GM12874 (cell line): ENCODE measurements around the gene TCF25.

ENCODE experiments used
- TF ChIP-seq, protein P1 (sequence below): IDR thresholded peaks from 2 replicates; pipeline ENCODE4 v1.5.1; 2011; ENCODE audit warnings: low read depth, mild to moderate bottlenecking, control low read depth, low read length, moderate library complexity; ENCODE audit not compliant: insufficient read depth

The TCF25 gene

GRCh38 chr16:89873109-89873971 is at the start of gene TCF25:
TCF25 (plus strand) TSS chr16:89873592; CDS start chr16:89873668, 76 bp downstream.
- TF ChIP-seq, protein P1, sequence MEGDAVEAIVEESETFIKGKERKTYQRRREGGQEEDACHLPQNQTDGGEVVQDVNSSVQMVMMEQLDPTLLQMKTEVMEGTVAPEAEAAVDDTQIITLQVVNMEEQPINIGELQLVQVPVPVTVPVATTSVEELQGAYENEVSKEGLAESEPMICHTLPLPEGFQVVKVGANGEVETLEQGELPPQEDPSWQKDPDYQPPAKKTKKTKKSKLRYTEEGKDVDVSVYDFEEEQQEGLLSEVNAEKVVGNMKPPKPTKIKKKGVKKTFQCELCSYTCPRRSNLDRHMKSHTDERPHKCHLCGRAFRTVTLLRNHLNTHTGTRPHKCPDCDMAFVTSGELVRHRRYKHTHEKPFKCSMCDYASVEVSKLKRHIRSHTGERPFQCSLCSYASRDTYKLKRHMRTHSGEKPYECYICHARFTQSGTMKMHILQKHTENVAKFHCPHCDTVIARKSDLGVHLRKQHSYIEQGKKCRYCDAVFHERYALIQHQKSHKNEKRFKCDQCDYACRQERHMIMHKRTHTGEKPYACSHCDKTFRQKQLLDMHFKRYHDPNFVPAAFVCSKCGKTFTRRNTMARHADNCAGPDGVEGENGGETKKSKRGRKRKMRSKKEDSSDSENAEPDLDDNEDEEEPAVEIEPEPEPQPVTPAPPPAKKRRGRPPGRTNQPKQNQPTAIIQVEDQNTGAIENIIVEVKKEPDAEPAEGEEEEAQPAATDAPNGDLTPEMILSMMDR: no peak

- TF ChIP-seq, protein P1: no peak
These were observed 46.6 kb upstream of the TCF25 start for GRCh38 chr16:89826531-89827382.

DNA sequence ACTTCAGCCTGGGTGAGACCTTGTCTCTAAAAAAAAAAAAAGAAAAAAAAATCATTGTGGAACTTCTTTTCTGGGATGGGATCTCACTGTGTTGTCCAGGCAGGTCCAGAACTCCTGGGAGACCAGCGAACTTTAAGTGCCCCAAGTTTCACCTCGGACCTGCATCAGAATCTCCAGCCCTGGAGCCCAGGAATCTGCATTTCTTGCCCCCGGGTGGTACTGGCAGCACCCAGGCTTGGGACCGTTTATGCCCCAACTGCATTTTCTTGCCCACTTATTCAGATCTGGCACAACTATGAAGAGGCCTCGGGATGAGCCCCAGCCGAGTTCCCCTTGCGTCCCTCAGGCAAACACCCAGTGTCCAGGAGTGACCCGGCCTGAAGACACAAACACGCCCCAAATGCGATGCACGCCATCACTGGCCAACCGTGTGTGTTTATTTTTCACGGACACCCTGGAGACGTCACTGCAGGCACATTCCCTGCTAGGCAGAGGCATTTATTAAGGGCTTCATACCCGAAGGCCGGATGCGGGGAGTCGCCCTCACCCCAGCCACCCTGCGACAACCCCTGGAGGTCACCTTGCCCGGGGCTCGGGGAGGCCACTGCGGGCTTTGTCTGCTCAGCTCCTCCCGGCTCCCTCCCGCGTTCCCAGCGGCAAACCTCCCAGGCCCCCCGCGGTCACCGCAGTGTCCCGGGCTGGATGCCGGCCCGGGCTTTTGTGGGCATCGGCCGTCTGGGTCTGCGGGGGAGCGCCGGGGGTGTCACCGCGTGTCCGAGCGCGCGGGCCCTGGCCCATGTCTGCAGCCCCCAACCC is 45.8 kb upstream of the TCF25 start:
- TF ChIP-seq, protein P1: no peak

- TF ChIP-seq, protein P1: no peak
These were observed 45.1 kb upstream of the TCF25 start, which contains the start of gene SPIRE2 for GRCh38 chr16:89828199-89828869. SPIRE2 (plus strand) TSS chr16:89828475; CDS start chr16:89828551, 76 bp downstream.

DNA sequence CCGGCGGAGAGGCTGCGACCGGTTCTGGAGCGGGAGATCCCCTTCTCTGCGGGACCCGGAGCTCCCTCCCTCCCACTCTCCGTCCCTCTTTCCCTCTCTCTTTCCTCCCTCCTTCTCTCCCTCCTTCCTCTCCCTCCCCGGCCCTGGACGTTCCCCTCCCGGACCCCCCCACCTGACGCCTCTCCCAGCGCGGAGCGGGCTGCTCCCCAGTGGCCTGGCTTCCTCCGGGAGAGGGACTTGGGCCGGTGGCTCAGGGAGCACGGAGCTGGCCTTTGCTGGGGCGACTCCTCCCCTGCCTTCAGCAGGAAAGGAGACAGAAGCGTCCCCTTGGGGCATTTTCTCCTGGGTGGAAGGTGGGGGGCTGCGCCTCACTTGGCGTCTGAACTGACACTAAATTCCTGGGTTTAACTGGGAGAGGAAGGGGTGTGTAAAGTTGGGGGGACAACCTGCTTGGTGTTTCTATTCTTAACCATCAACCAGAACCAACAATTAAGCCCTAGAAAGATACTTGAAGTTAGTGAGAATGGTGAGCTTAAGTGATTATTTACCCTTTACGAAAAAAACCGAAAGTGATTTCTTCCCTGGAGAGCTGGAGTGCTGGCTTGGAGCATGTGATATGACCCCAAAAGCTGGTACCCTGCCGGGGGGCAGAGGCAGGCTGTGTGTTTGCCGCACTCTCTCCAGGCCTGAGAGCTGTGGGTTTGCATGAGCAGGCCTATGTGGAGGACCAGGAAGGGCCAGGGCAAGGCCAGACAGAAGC is 44.3 kb upstream of the TCF25 start:
- TF ChIP-seq, protein P1: no peak

GRCh38 chr16:89829630-89830437 is 43.6 kb upstream of the TCF25 start:
- TF ChIP-seq, protein P1: no peak
